ENCODE results near the gene LRP2. TPM values are rescaled to one million over a fixed set of nuclear protein-coding genes. Genes with fewer than 3 reads are reported as not detected.

Gene LRP2
- total and polyA plus RNA-seq, 4 experiments from 2014 or later = not detected

DNA sequence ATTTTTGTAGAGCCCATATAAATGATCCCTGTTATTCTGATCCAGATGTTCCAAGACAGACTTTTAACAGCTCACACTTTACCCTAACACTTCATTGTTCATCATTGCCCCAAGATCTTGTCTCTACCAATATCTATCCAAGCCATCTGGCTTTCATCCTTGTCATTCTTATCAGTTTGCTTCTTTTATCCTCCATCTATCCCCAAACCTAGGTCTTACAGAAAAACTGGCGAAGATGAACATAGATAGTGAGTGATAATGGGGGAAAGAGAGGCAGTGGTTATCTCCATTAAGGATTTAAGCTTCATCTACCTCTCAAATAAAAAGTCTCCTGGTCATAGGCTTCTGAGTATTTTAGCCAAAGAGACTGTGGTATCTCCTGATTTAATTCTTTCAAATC lies 203.5 kb downstream of the LRP2 start:
- peaks cover 7 to 8% of the 10 kb centered on the region in 2 donors for H3K27me3 Mint-ChIP-seq

DNA sequence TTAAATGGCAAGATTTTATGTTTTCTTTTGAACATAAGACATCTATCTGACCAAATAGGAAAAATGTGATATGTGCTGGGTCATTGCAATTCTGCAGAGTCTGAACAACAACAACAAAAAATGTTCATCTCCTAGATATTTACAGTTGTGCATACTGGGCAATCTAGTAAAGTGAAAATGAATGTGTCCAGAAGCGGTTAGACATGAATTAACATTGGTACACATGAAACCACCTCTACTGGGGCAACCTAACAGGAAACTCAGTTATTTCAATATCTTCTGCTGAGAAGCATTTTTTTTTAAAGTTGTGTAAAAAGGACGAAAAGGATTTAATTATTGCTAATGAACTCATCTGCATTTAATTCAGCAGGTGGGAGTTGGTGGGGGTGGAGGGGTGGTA lies 216.1 kb downstream of the LRP2 start:
- DNase-seq = no peak
- Mint-ChIP-seq H3K27me3 (peaks cover 0 to 2% of the 10 kb centered on the region in 2 donors), H3K27ac (no peak overlapping the region), H3K9me3 (no peaks in the 10 kb centered on the region), H3K4me3 (no peak overlapping the region), H3K36me3 (no peaks in the 10 kb centered on the region), H3K4me1 (peaks cover 0 to 3% (median 0%) of the 10 kb centered on the region in 4 donors)
- ChIA-PET POLR2A (ENCODE audit: partially characterized antibody) (no interaction called here), CTCF (ENCODE audit: partially characterized antibody) (interaction anchor here (1.5 kb wide), 2 partner anchors 14 to 36 kb away, joined by 4 to 12 read pairs; no protein-coding TSS in a partner anchor)
- H3K36me3 ChIP-seq (ENCODE audit: insufficient read depth, low read length) = no peaks in the 10 kb centered on the region
- no peak overlapping the region for H3K4me3 ChIP-seq (ENCODE audit: low read length in 2 of 2)
- H3K9me3 ChIP-seq (ENCODE audit: control insufficient read depth in 1 of 2, low read length in 2 of 2) = no peaks in the 10 kb centered on the region
- intact Hi-C loops (cut with micrococcal nuclease) = no loop called here
- H3K4me1 ChIP-seq (ENCODE audit: insufficient read depth, low read length) = no peaks in the 10 kb centered on the region
- H3K27me3 ChIP-seq (ENCODE audit: insufficient read depth, low read length) = no peaks in the 10 kb centered on the region
- H3K27ac ChIP-seq (ENCODE audit: low read depth, low read length) = no peak overlapping the region

More for the DNA sequence above, 203.5 kb downstream of the LRP2 start:
- H3K36me3 Mint-ChIP-seq = no peaks in the 10 kb centered on the region
- H3K36me3 ChIP-seq (ENCODE audit: insufficient read depth, low read length) = no peaks in the 10 kb centered on the region
- H3K4me3 Mint-ChIP-seq = no peak overlapping the region
- H3K27ac Mint-ChIP-seq = no peak overlapping the region
- no peaks in the 10 kb centered on the region for H3K9me3 ChIP-seq (ENCODE audit: control insufficient read depth in 1 of 2, low read length in 2 of 2)
- H3K27ac ChIP-seq (ENCODE audit: low read depth, low read length) = no peak overlapping the region
- H3K27me3 ChIP-seq (ENCODE audit: insufficient read depth, low read length) = no peaks in the 10 kb centered on the region
- no peaks in the 10 kb centered on the region for H3K4me1 Mint-ChIP-seq
- no peak overlapping the region for H3K4me3 ChIP-seq (ENCODE audit: low read length in 2 of 2)
- POLR2A ChIA-PET (ENCODE audit: partially characterized antibody) = no interaction called here
- DNase-seq = no peak
- no peaks in the 10 kb centered on the region for H3K4me1 ChIP-seq (ENCODE audit: insufficient read depth, low read length)
- peaks cover 0 to 10% (median 4%) of the 10 kb centered on the region in 8 donors for H3K9me3 Mint-ChIP-seq
- intact Hi-C loops (cut with micrococcal nuclease) = no loop called here
- CTCF ChIA-PET (ENCODE audit: partially characterized antibody) = no interaction called here

DNA sequence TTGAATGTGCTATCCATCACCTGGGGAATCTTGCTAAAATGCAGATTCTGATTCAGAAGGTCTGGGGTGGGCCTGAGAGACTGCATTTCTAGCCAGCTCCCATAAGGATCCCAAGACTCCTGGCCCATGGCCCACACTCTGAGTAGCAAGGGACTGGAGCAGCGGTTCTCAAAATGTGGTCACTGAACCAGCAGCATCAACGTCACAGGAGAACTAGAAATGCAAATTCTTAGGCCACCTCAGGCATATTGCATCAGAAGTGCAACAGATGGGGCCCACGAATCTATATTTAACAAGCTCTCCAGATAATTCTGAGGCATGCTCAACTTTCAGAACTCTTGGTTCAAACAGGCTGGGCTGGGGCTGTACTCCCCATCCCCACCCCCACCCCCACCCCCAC lies 218.3 kb downstream of the LRP2 start:
- H3K27me3 ChIP-seq (ENCODE audit: insufficient read depth, low read length) = no peaks in the 10 kb centered on the region
- Mint-ChIP-seq H3K27me3 (peaks cover 0 to 2% of the 10 kb centered on the region in 2 donors), H3K4me3 (no peak overlapping the region), H3K36me3 (no peaks in the 10 kb centered on the region), H3K9me3 (no peaks in the 10 kb centered on the region), H3K4me1 (peaks cover 0 to 3% (median 0%) of the 10 kb centered on the region in 4 donors), H3K27ac (no peak overlapping the region)
- intact Hi-C loops (cut with micrococcal nuclease) = no loop called here
- CTCF ChIA-PET (ENCODE audit: partially characterized antibody) = interaction anchor here (1.3 to 7.9 kb wide), 6 partner anchors 10 to 195 kb away, joined by 3 to 423 read pairs (median 52); no protein-coding TSS in a partner anchor
- no peaks in the 10 kb centered on the region for H3K36me3 ChIP-seq (ENCODE audit: insufficient read depth, low read length)
- no peak overlapping the region for H3K27ac ChIP-seq (ENCODE audit: low read depth, low read length)
- no peak for DNase-seq
- POLR2A ChIA-PET (ENCODE audit: partially characterized antibody) = interaction anchor here (2.9 kb wide), 1 partner anchor 35 kb away, joined by 14 read pairs; no protein-coding TSS in a partner anchor
- H3K4me1 ChIP-seq (ENCODE audit: insufficient read depth, low read length) = no peaks in the 10 kb centered on the region
- H3K4me3 ChIP-seq (ENCODE audit: low read length in 2 of 2) = no peak overlapping the region
- H3K9me3 ChIP-seq (ENCODE audit: control insufficient read depth in 1 of 2, low read length in 2 of 2) = no peaks in the 10 kb centered on the region

DNA sequence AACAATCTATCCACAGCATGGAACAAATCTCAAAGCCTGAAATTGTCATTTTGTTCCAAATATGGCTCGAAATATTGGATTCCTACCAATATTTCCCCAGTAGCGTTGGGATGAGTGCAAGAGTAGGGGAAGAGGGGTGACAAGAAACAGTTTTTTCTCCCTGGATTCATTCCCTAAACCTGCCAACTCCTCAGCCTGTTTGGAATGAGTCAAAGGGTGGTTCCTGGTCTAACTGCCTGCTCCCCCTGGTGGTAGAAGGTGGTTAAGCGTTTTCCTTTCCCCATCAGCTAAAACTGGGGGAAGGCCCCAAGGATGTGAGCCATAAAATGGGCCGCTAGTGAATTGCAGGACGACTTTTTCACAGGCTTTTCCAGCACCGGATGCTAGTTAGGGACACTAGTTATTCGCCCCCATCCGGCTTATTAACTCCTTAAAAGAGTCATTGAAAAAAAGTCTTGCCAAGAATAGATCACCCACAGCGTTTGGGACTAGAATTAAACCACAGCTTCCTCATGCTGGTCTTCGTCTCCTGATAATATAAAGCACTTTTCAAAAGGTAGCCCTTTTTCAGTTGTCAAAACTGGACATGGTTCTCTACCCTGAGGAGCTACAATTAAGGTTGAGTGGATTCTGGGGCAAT lies 220.5 kb downstream of the LRP2 start:
- Histone ChIP-seq H3K36me3 (ENCODE audit: insufficient read depth, low read length) (no peaks in the 10 kb centered on the region), H3K27me3 (ENCODE audit: insufficient read depth, low read length) (no peaks in the 10 kb centered on the region), H3K4me3 (ENCODE audit: low read length in 2 of 2) (no peak overlapping the region), H3K9me3 (ENCODE audit: control insufficient read depth in 1 of 2, low read length in 2 of 2) (no peaks in the 10 kb centered on the region), H3K4me1 (ENCODE audit: insufficient read depth, low read length) (no peaks in the 10 kb centered on the region), H3K27ac (ENCODE audit: low read depth, low read length) (no peak overlapping the region)
- Mint-ChIP-seq H3K4me1 (peaks cover 0 to 3% (median 0%) of the 10 kb centered on the region in 4 donors), H3K9me3 (no peaks in the 10 kb centered on the region), H3K4me3 (no peak overlapping the region), H3K27me3 (no peaks in the 10 kb centered on the region), H3K27ac (no peak overlapping the region), H3K36me3 (no peaks in the 10 kb centered on the region)
- peak; percentile 41 to 63 (median 54) for DNase-seq
- POLR2A ChIA-PET (ENCODE audit: partially characterized antibody) = interaction anchor here (2.9 kb wide), 1 partner anchor 33 kb away, joined by 14 read pairs; no protein-coding TSS in a partner anchor
- intact Hi-C loops (cut with micrococcal nuclease) = loop anchor here (1.0 kb wide), 2 partner anchors 33 to 181 kb away; no protein-coding TSS in a partner anchor
- CTCF ChIA-PET (ENCODE audit: partially characterized antibody) = interaction anchor here (0.8 to 7.9 kb wide), 16 partner anchors 9 to 202 kb away, joined by 3 to 423 read pairs (median 6); no protein-coding TSS in a partner anchor

DNA sequence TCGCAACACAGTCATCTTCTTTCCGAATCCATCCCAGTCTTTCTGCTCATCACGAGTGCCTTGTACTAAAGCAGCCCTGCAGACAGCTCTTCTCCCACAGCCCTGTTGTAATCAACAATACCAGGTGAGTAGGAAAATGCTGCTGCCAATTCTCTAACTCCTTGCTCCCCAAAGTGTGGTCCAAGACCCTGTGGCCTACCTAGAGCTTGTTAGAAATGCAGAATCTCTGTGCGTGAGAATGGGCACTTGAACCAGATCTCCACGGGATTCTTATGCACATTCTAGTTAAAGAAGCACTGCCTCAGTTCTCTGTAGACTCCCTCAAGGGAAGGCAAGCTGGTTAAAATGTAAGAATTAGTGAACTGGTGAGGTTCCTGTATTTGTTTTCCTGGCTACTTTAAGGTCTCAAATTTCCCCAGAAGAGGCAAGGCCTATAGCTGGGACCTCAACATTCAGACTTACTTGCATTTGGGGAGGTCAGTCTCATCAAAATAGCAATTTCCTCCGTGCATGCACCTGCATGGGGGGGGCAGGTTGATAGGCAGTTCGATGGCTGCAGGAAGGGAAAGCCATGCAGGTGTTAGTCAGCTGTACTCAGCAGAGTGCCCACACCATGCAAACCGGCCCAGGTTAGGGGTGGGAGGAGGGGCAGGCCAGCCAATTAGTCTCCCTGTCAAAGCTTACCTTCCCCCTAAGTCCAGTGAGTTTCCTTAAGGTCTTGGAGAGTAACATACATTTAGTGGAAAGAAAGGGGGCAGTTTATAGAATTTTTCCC lies 222.2 kb downstream of the LRP2 start:
- Mint-ChIP-seq H3K9me3 (no peaks in the 10 kb centered on the region), H3K4me1 (peaks cover 0 to 3% (median 0%) of the 10 kb centered on the region in 4 donors), H3K27ac (peak overlapping the region in 1 of 7 donors; percentile 3), H3K27me3 (no peaks in the 10 kb centered on the region), H3K36me3 (no peaks in the 10 kb centered on the region), H3K4me3 (no peak overlapping the region)
- Histone ChIP-seq H3K27me3 (ENCODE audit: insufficient read depth, low read length) (no peaks in the 10 kb centered on the region), H3K4me3 (ENCODE audit: low read length in 2 of 2) (no peak overlapping the region), H3K9me3 (ENCODE audit: control insufficient read depth in 1 of 2, low read length in 2 of 2) (no peaks in the 10 kb centered on the region), H3K4me1 (ENCODE audit: insufficient read depth, low read length) (no peaks in the 10 kb centered on the region), H3K36me3 (ENCODE audit: insufficient read depth, low read length) (no peaks in the 10 kb centered on the region), H3K27ac (ENCODE audit: low read depth, low read length) (no peak overlapping the region)
- CTCF ChIA-PET (ENCODE audit: partially characterized antibody) = interaction anchor here (0.9 to 7.9 kb wide), 12 partner anchors 8 to 257 kb away, joined by 3 to 423 read pairs (median 6); no protein-coding TSS in a partner anchor
- intact Hi-C loops (cut with micrococcal nuclease) = no loop called here
- POLR2A ChIA-PET (ENCODE audit: partially characterized antibody) = interaction anchor here (1.7 kb wide), 1 partner anchor 176 kb away, joined by 4 read pairs; no protein-coding TSS in a partner anchor
- DNase-seq = no peak

DNA sequence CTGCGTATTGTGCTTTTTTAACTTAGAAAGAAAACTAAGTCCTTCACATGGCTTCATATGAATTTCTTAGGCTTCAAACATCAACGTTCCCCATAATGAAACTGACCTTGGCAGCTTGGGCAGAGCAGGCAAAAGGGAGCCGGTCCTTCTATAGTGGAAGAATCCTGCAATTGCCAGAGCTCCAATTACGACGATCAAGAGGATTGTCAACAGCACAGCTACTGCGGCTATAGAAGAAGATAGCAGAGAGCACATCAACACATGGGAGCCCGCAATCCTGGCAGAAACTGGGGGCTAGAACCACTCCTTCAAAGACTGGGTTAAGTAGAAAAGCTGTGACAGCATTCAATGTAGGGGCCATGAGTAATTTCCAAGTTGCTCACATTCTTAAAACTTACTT lies 223.2 kb downstream of the LRP2 start:
- no peak overlapping the region for H3K27ac Mint-ChIP-seq
- no peak for DNase-seq

DNA sequence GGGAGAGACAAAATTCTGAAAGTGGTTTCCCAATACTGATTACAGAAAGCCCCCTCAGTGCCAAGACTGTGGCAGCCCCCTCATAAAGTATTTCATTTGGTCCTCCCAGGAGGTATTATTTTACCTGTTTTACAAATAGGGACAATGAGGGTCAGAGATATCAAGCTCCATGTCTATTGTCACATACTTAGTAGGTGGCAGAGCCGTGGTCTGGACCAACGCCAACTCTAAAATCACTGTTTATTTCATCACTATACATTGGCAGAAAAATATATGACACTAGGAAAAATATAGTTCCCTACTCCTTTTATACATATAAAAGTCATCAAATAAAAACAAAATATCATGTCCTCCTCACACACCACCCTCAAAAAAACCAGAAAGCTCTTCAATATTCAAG lies 224.4 kb downstream of the LRP2 start:
- H3K27ac ChIP-seq (ENCODE audit: low read depth, low read length) = no peak overlapping the region
- POLR2A ChIA-PET (ENCODE audit: partially characterized antibody) = no interaction called here
- Mint-ChIP-seq H3K9me3 (no peaks in the 10 kb centered on the region), H3K4me1 (peaks cover 0 to 2% (median 0%) of the 10 kb centered on the region in 4 donors), H3K27me3 (no peaks in the 10 kb centered on the region), H3K4me3 (no peak overlapping the region), H3K36me3 (no peaks in the 10 kb centered on the region), H3K27ac (no peak overlapping the region)
- H3K36me3 ChIP-seq (ENCODE audit: insufficient read depth, low read length) = no peaks in the 10 kb centered on the region
- CTCF ChIA-PET (ENCODE audit: partially characterized antibody) = interaction anchor here (7.5 to 7.9 kb wide), 2 partner anchors 26 to 174 kb away, joined by 188 to 423 read pairs; no protein-coding TSS in a partner anchor
- H3K4me1 ChIP-seq (ENCODE audit: insufficient read depth, low read length) = no peaks in the 10 kb centered on the region
- intact Hi-C loops (cut with micrococcal nuclease) = no loop called here
- H3K9me3 ChIP-seq (ENCODE audit: control insufficient read depth in 1 of 2, low read length in 2 of 2) = no peaks in the 10 kb centered on the region
- DNase-seq = no peak
- no peaks in the 10 kb centered on the region for H3K27me3 ChIP-seq (ENCODE audit: insufficient read depth, low read length)
- H3K4me3 ChIP-seq (ENCODE audit: low read length in 2 of 2) = no peak overlapping the region

More for the DNA sequence above, 223.2 kb downstream of the LRP2 start:
- H3K27ac ChIP-seq (ENCODE audit: low read depth, low read length) = no peak overlapping the region
- ChIA-PET CTCF (ENCODE audit: partially characterized antibody) (interaction anchor here (0.8 to 7.9 kb wide), 10 partner anchors 8 to 192 kb away, joined by 3 to 423 read pairs (median 6); no protein-coding TSS in a partner anchor), POLR2A (ENCODE audit: partially characterized antibody) (interaction anchor here (1.7 kb wide), 1 partner anchor 175 kb away, joined by 4 read pairs; no protein-coding TSS in a partner anchor)
- H3K4me1 Mint-ChIP-seq = peaks cover 0 to 3% (median 0%) of the 10 kb centered on the region in 4 donors
- no peaks in the 10 kb centered on the region for H3K27me3 Mint-ChIP-seq
- H3K4me3 Mint-ChIP-seq = no peak overlapping the region
- no peaks in the 10 kb centered on the region for H3K27me3 ChIP-seq (ENCODE audit: insufficient read depth, low read length)
- H3K4me3 ChIP-seq (ENCODE audit: low read length in 2 of 2) = no peak overlapping the region
- H3K36me3 Mint-ChIP-seq = no peaks in the 10 kb centered on the region
- H3K4me1 ChIP-seq (ENCODE audit: insufficient read depth, low read length) = no peaks in the 10 kb centered on the region
- H3K36me3 ChIP-seq (ENCODE audit: insufficient read depth, low read length) = no peaks in the 10 kb centered on the region
- no peaks in the 10 kb centered on the region for H3K9me3 ChIP-seq (ENCODE audit: control insufficient read depth in 1 of 2, low read length in 2 of 2)
- intact Hi-C loops (cut with micrococcal nuclease) = no loop called here
- H3K9me3 Mint-ChIP-seq = no peaks in the 10 kb centered on the region
